Stimulated activated naive CD4-positive, alpha-beta T cell treated with Interleukin-2 at 50 U/mL for 16 hours (primary cell): Measurements from ENCODE around the gene FOSL1.
A peak's percentile ranks its signal among the peaks of the same experiment; 100 is the strongest.

Experiments used
- DNase-seq: peaks from one replicate; lab custom pipeline; 2025; lab: John Stamatoyannopoulos, UW

Gene FOSL1

GRCh38 chr11:65900125-65900898, at the start of gene FOSL1:
Gene FOSL1, minus strand, starts transcription at chr11:65900388. Its CDS starts 49 bp downstream, at chr11:65900339.
- DNase-seq, result peak; percentile 94

- no peak for DNase-seq
These were observed 47.5 kb upstream of the FOSL1 start for GRCh38 chr11:65947603-65948125.

GRCh38 chr11:65947133-65947532, 46.9 kb upstream of the FOSL1 start:
- DNase-seq, result no peak

- no peak for DNase-seq
These were observed 46.5 kb upstream of the FOSL1 start for GRCh38 chr11:65946655-65947054.

- no peak for DNase-seq
These were observed 45.9 kb upstream of the FOSL1 start for GRCh38 chr11:65945941-65946558.

- no peak for DNase-seq
These were observed 45.3 kb upstream of the FOSL1 start, which contains the start of gene TSGA10IP for GRCh38 chr11:65945430-65945911. Gene TSGA10IP, plus strand, starts transcription at chr11:65945480. Its CDS starts 196 bp downstream, at chr11:65945676.

- DNase-seq, result no peak
These were observed 44.6 kb upstream of the FOSL1 start for GRCh38 chr11:65944767-65945166.

GRCh38 chr11:65944191-65944590, 44.0 kb upstream of the FOSL1 start:
- no peak for DNase-seq

GRCh38 chr11:65942531-65942930, 42.3 kb upstream of the FOSL1 start:
- DNase-seq, result no peak

- DNase-seq, result no peak
These were observed 41.6 kb upstream of the FOSL1 start for GRCh38 chr11:65941720-65942310.

- no peak for DNase-seq
These were observed 37.6 kb upstream of the FOSL1 start for GRCh38 chr11:65937766-65938165.

- DNase-seq, result no peak
These were observed 33.8 kb upstream of the FOSL1 start for GRCh38 chr11:65934014-65934413.

- DNase-seq, result no peak
These were observed 32.4 kb upstream of the FOSL1 start for GRCh38 chr11:65932558-65932919.

- DNase-seq, result no peak
These were observed 31.8 kb upstream of the FOSL1 start for GRCh38 chr11:65931773-65932557.

GRCh38 chr11:65928667-65929066, 28.5 kb upstream of the FOSL1 start:
- no peak for DNase-seq

- peak; percentile 77 for DNase-seq
These were observed 27.8 kb upstream of the FOSL1 start for GRCh38 chr11:65927904-65928397.

- DNase-seq, result no peak
These were observed 25.2 kb upstream of the FOSL1 start for GRCh38 chr11:65925397-65925796.

- DNase-seq, result no peak
These were observed 22.4 kb upstream of the FOSL1 start for GRCh38 chr11:65922565-65922964.

- no peak for DNase-seq
These were observed 21.7 kb upstream of the FOSL1 start for GRCh38 chr11:65921876-65922275.

- no peak for DNase-seq
These were observed 20.9 kb upstream of the FOSL1 start for GRCh38 chr11:65921033-65921555.

- DNase-seq, result no peak
These were observed 20.2 kb upstream of the FOSL1 start for GRCh38 chr11:65920372-65920802.
